ENCODE measurements around the gene FBLN5.

FBLN5 gene

GRCh38 chr14:91947475-91948184, at the start of gene FBLN5:
FBLN5 (minus strand) TSS chr14:91947694; CDS start chr14:91947229, 465 bp downstream.
- DNase-seq: peak; percentile 48

GRCh38 chr14:91996948-91997371, 49.5 kb upstream of the FBLN5 start:
- DNase-seq: peak; percentile 69

GRCh38 chr14:91987192-91987591, 39.7 kb upstream of the FBLN5 start:
- no peak for DNase-seq

GRCh38 chr14:91985521-91986255, 38.2 kb upstream of the FBLN5 start:
- DNase-seq: no peak

GRCh38 chr14:91985008-91985407, 37.5 kb upstream of the FBLN5 start:
- no peak for DNase-seq

GRCh38 chr14:91983588-91983987, 36.1 kb upstream of the FBLN5 start:
- no peak for DNase-seq

- DNase-seq: peak; percentile 88
Measured at GRCh38 chr14:91980157-91980556, 32.7 kb upstream of the FBLN5 start.

GRCh38 chr14:91977884-91978283, 30.4 kb upstream of the FBLN5 start:
- DNase-seq: no peak

- no peak for DNase-seq
Measured at GRCh38 chr14:91975763-91976162, 28.3 kb upstream of the FBLN5 start.

- no peak for DNase-seq
Measured at GRCh38 chr14:91971188-91971778, 23.8 kb upstream of the FBLN5 start.

GRCh38 chr14:91968280-91968679, 20.8 kb upstream of the FBLN5 start:
- DNase-seq: peak; percentile 63

- DNase-seq: no peak
Measured at GRCh38 chr14:91964724-91965123, 17.2 kb upstream of the FBLN5 start.

GRCh38 chr14:91964011-91964410, 16.5 kb upstream of the FBLN5 start:
- DNase-seq: no peak

- DNase-seq: no peak
Measured at GRCh38 chr14:91963465-91963864, 16.0 kb upstream of the FBLN5 start.

GRCh38 chr14:91961297-91962220, 14.1 kb upstream of the FBLN5 start:
- DNase-seq: peak; percentile 20

- no peak for DNase-seq
Measured at GRCh38 chr14:91957876-91958313, 10.4 kb upstream of the FBLN5 start.

GRCh38 chr14:91956616-91957015, 9.1 kb upstream of the FBLN5 start:
- no peak for DNase-seq

GRCh38 chr14:91955168-91955567, 7.7 kb upstream of the FBLN5 start:
- DNase-seq: no peak

GRCh38 chr14:91953170-91953985, 5.9 kb upstream of the FBLN5 start:
- no peak for DNase-seq

- DNase-seq: no peak
Measured at GRCh38 chr14:91946622-91947474, 646 bp downstream of the FBLN5 start.
